ENCODE data around the gene MRPL18. TPM values are rescaled to one million over a fixed set of nuclear protein-coding genes. Genes with fewer than 3 reads are reported as not detected.

MRPL18 gene
- total RNA-seq, 2 experiments from 2014 or later: 9.8 to 10.2 TPM

GRCh38 chr6:159829526-159829925 is 39.3 kb downstream of the MRPL18 start:
- Mint-ChIP-seq H3K27ac (no peak overlapping the region), H3K4me3 (no peak overlapping the region), H3K36me3 (ENCODE audit: low read depth) (no peaks in the 10 kb centered on the region), H3K4me1 (ENCODE audit: low read depth) (peaks cover 37% of the 10 kb centered on the region), H3K9me3 (no peaks in the 10 kb centered on the region), H3K27me3 (no peaks in the 10 kb centered on the region)
- H3K4me1 ChIP-seq (ENCODE audit: insufficient read depth, low read length): peaks cover 21% of the 10 kb centered on the region
- no peak for DNase-seq
- H3K9me3 ChIP-seq (ENCODE audit: control insufficient read depth in 1 of 2, insufficient read depth in 1 of 2, low read length in 2 of 2): no peaks in the 10 kb centered on the region
- no peaks in the 10 kb centered on the region for H3K27me3 ChIP-seq (ENCODE audit: control insufficient read depth in 1 of 2, insufficient read depth in 2 of 2, low read length in 2 of 2)
- no peak overlapping the region for H3K27ac ChIP-seq (ENCODE audit: low read depth in 1 of 2, low read length in 2 of 2)
- no peak overlapping the region for H3K4me3 ChIP-seq (ENCODE audit: low read length)
- intact Hi-C loops (cut with DNase I, micrococcal nuclease): no loop called here
- POLR2A ChIA-PET: no interaction called here
- ATAC-seq (ENCODE audit: poor library complexity): no peak
- no peaks in the 10 kb centered on the region for H3K36me3 ChIP-seq (ENCODE audit: insufficient read depth, low read length)
- CTCF ChIA-PET: interaction anchor here (0.7 kb wide), 1 partner anchor 17 kb away, joined by 3 read pairs; no protein-coding TSS in a partner anchor
- no peak for TF ChIP-seq CTCF (IDR thresholded peaks at IDR 0.05)

GRCh38 chr6:159830501-159831372 is 40.5 kb downstream of the MRPL18 start:
- Histone ChIP-seq H3K27ac (ENCODE audit: low read depth in 1 of 2, low read length in 2 of 2) (no peak overlapping the region), H3K9me3 (ENCODE audit: control insufficient read depth in 1 of 2, insufficient read depth in 1 of 2, low read length in 2 of 2) (no peaks in the 10 kb centered on the region), H3K36me3 (ENCODE audit: insufficient read depth, low read length) (no peaks in the 10 kb centered on the region), H3K27me3 (ENCODE audit: control insufficient read depth in 1 of 2, insufficient read depth in 2 of 2, low read length in 2 of 2) (no peaks in the 10 kb centered on the region), H3K4me1 (ENCODE audit: insufficient read depth, low read length) (peaks cover 23% of the 10 kb centered on the region), H3K4me3 (ENCODE audit: low read length) (no peak overlapping the region)
- Mint-ChIP-seq H3K9me3 (no peaks in the 10 kb centered on the region), H3K27ac (no peak overlapping the region), H3K4me3 (no peak overlapping the region), H3K27me3 (no peaks in the 10 kb centered on the region), H3K36me3 (ENCODE audit: low read depth) (no peaks in the 10 kb centered on the region), H3K4me1 (ENCODE audit: low read depth) (peaks cover 47% of the 10 kb centered on the region)
- CTCF ChIA-PET: no interaction called here
- intact Hi-C loops (cut with DNase I, micrococcal nuclease): no loop called here
- POLR2A ChIA-PET: no interaction called here
- ATAC-seq (ENCODE audit: poor library complexity) (no peak), DNase-seq (no peak)
- TF ChIP-seq CTCF (IDR thresholded peaks at IDR 0.05): no peak

- TF ChIP-seq CTCF (IDR thresholded peaks at IDR 0.05): no peak
- Histone ChIP-seq H3K36me3 (ENCODE audit: insufficient read depth, low read length) (no peaks in the 10 kb centered on the region), H3K4me1 (ENCODE audit: insufficient read depth, low read length) (peaks cover 23% of the 10 kb centered on the region), H3K4me3 (ENCODE audit: low read length) (no peak overlapping the region), H3K27me3 (ENCODE audit: control insufficient read depth in 1 of 2, insufficient read depth in 2 of 2, low read length in 2 of 2) (no peaks in the 10 kb centered on the region), H3K27ac (ENCODE audit: low read depth in 1 of 2, low read length in 2 of 2) (no peak overlapping the region), H3K9me3 (ENCODE audit: control insufficient read depth in 1 of 2, insufficient read depth in 1 of 2, low read length in 2 of 2) (no peaks in the 10 kb centered on the region)
- Mint-ChIP-seq H3K27me3 (no peaks in the 10 kb centered on the region), H3K36me3 (ENCODE audit: low read depth) (no peaks in the 10 kb centered on the region), H3K9me3 (no peaks in the 10 kb centered on the region), H3K27ac (no peak overlapping the region), H3K4me3 (no peak overlapping the region), H3K4me1 (ENCODE audit: low read depth) (peaks cover 47% of the 10 kb centered on the region)
- intact Hi-C loops (cut with DNase I, micrococcal nuclease): no loop called here
- POLR2A ChIA-PET: no interaction called here
- CTCF ChIA-PET: no interaction called here
- no peak for DNase-seq
- ATAC-seq (ENCODE audit: poor library complexity): no peak
Measured at GRCh38 chr6:159831373-159831679, 41.1 kb downstream of the MRPL18 start.

Data from CD4-positive, alpha-beta T cell (primary cell).